Epithelial cell of prostate (primary cell): ENCODE results near the gene MAN1A1.

ENCODE experiments used
- DNase-seq: peaks from one replicate; pipeline ENCODE4 v3.0.0-alpha.2; 2011; ENCODE audit warnings: low read depth, low spot score
- H3K27ac ChIP-seq: fragments of 450-650 bp; 2 replicates; pipeline ENCODE4 v1.5.1; 2017; ENCODE audit warnings: mild to moderate bottlenecking

The MAN1A1 gene

DNA sequence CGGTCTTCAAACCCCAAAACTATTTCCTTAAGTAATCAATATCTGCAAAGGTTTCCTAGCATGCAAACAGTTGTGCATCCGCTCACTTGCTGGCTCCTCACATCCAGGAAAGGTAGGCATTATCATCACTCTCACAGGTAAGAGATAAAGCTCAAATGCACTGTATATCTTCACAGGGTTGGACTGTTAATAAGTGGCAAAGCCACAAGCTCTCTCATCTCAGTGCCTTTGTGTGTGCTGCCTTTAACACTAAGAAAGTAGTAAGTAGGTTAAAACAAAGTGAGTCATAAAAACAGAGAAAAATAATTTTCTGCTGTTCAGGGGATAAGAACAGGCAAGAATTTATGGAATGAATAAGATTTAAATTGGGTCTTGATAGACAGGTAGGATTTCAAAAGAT is 21.3 kb downstream of the MAN1A1 start:
- no peak overlapping the region for H3K27ac ChIP-seq
- no peak for DNase-seq

DNA sequence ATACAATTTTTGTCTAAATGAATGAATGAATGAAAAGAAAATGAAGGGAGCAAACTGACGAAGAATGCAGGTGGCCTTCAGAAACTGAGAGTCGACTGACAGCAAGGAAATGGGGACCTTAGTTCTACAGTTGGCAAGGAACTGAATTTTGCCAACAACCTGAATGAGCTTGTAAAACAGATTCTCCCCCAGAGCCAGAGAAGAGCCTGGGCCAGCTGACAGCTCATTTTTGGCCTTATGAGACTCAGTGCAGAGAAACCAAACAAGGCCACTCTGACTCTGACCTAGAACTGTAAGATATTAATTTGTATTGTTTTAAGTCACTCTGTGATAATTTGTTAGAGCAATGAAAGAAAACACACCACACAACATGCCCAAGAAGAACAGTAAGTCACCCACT is 21.8 kb downstream of the MAN1A1 start:
- H3K27ac ChIP-seq, result no peak overlapping the region
- DNase-seq, result no peak

DNA sequence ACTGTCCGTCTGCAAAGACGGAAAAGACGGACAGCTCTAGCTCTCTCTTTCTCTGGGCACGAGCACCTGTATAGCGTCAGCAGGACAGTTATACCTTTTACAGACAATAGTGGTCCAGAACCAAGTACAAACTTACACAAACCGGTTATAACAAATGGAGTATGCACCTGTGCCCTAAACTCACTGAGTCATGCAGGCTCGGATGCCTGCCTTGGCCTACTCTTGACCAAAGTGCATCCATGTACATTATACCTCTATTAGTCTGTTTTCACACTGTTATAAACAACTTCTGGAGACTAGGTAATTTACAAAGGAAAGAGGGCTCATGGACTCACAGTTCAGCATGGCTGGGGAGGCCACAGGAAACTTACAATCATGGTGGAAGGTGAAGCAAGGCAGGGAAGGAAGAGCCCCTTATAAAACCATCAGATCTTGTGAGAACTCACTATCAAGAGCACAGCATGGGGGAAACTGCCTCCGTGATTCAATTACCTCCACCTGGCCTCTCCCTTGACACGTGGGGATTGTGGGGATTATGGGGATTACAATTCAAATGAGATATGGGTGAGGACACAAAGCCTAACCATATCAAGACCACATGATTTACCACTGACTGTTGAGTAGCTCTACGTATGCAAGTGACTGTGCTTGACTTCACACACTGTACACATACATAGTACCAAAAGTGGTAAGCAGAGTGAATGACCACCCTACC is 23.1 kb downstream of the MAN1A1 start:
- DNase-seq, result no peak
- no peak overlapping the region for H3K27ac ChIP-seq

DNA sequence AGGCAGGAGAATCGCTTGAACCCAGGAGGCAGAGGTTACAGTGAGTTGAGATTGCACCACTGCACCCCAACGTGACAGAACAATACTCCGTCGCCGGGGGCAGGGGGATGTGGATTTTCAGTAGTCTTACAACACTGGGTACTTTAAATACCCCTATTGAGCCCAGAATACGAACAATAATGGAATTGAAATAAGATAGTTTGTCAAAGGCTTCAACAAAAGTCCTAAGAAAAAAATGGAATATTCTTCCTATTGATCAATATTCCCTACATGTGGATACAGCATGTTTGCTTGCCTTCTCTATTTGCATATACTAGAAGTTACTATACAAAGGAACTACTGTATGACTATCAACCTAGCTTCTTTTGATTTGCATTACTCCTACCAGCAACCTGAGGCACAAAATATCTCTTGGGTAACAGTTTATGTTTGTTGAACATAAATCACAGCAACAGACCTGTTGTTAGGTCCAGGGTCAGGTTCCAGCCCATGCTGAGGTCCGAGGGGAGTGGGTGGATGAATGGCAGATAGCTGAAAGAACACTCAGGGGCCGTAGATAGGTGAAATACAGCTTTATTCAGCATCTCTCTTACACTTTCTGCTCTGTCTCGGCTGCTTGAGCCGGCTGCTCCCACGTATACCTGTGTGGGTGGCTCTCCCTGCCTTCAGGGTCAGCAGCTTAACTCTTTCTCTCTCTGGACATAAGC is 23.8 kb downstream of the MAN1A1 start:
- H3K27ac ChIP-seq, result no peak overlapping the region
- DNase-seq, result no peak

DNA sequence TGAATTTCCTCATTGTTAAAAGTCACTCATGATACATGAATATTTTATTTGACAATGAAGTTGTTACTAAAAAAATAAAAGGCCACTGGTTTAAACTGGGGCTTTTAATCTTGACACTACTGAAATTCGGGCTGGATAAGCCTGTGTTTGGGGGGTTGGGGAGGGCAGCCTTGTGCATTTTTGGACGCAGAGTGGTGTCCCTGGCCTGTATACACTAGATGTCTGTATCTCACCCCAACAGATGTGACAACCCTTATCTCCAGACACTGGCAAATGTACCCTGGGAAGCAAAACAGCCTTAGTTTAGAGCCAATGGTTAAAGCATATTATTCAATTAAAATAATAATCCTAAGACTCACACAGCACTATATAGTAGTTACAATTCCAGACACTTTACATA is 24.8 kb downstream of the MAN1A1 start:
- DNase-seq, result no peak
- H3K27ac ChIP-seq, result no peak overlapping the region

DNA sequence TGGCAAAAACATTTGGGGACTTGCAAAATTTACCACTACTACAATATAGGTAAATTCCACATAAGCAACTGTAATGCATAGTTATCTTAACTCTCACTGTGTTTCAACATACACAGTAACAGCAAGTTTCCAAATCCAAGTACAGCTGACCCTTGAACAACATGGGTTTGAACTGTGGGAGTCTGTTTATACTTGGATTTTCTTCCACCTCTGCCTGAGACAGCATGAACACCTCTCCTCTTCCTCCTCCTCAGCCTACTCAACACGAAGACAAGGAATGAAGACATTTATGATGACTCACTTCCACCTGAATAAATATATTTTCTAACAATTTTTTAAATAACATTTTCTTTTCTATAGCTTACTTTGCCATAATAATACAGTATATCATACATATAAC is 25.6 kb downstream of the MAN1A1 start:
- DNase-seq, result no peak
- no peak overlapping the region for H3K27ac ChIP-seq

DNA sequence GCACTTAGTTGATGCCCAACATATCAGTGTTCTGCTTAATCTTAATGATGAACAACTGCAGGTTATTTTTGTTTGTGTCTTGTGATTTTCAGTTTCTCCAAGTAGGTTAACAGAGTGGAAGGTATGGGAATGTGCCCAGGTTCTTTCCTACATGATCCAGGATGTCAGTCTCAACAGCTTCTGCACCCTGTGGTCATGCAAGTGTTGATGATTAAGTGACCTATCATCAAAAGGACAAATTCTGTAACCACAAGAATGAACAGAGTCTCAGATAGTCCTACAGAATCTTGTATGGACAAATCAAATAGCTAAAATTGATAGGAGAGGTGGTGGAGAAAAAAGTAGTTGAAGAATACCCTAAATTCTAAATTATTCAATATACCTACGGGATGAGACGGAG is 26.1 kb downstream of the MAN1A1 start:
- no peak overlapping the region for H3K27ac ChIP-seq
- DNase-seq, result no peak

DNA sequence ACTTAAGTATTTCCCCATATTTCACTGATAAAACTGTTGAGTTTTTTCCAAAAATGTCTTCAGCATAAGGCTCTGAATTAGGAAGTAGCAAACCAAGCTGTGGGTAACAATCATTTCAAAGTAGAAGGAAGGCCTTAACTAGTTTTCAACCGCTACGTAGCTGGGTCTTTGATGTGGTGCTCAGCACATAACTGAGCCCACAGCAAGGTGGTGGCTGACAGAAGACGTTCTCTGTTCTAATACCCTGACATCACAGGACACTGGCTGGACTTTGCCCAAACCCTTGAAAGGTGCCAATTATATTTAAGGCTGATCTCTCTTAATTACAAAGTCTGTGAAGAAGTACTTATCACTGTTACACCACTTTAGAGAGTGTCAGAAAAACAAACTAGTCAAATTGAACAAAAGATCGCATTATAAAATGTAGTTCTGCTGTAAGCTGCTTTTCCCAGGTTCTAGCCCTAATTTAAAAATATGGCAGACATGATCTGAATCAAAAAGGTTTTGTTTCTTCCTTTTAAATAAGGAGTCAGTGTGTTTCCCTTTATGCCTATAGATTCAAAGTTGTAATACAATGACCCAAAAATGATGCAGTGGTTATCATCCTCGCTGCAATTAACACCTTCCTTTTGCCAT is 26.7 kb downstream of the MAN1A1 start:
- H3K27ac ChIP-seq, result no peak overlapping the region
- DNase-seq, result no peak

DNA sequence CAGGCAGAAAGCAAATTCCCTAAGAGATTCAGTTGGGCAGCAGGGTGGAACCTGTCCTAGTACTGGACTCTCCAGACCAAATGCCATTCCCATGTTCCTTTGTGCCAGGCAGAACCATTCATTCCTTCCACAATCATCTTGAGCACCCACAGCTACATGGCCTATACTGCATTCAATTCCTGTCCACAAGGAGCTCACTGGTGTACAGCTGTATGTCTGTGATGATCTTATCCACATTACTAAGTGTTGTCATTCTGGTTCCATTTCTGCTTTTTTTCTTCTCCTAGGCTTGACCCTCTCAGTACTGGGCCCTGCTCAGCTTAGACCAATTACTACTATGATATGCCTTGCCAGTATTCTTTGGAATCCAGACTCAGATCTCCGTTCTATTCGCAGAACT is 27.5 kb downstream of the MAN1A1 start:
- DNase-seq, result no peak
- no peak overlapping the region for H3K27ac ChIP-seq

DNA sequence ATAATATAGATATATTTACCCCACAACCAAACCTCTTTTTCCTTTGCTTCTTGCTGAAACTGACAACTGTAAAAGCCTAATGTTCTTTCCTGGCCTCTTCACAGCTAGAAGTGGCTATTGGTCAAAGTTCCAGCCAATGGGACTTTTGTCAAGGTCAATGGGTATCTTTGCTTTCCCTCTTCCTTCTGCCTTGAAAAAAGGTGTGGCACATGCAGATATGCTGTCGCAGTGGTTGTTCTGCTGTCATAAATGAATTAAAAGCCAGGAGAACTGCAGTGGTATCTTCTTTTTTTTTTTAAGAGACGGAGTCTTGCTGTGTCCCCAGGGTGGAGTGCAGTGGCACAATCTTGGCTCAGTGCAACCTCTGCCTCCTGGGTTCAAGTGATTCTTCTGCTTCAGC is 29.9 kb downstream of the MAN1A1 start:
- no peak for DNase-seq
- H3K27ac ChIP-seq, result no peak overlapping the region

DNA sequence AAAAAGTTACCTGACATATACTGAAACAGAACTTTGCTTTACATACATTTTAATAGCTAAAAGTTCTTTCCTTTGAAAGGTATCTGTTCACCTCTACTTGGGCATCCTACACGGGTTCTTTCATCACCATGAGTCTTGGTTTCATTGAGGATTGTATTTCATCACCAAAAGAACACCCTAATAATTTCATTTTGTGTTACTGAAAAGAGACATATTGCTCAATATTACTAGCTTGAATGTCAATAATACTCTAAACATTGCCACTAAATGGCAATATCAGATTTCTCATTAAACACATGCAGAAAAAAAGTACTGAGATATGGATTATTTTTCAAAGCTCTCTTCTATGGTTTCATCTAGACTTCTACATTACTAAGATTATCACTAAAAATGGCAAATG is 30.8 kb downstream of the MAN1A1 start:
- no peak overlapping the region for H3K27ac ChIP-seq
- DNase-seq, result no peak

DNA sequence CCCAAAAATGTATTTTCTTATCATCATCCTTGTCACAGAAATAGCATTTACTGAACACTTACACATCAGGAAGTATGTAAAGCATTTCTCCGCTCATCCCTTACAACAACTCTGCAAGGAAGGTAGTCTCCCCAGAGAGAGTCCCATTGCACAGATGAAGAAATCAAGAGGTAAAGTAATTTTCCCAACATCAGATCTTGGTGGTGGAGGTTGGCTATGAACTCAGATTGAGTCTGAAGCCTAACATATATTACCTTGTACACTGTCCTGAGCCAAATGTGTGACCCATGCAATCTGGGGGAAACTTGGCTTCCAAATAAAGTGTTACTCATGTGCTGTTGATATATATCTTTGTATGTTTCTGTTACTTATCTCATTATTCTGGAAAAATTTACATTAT is 31.4 kb downstream of the MAN1A1 start:
- no peak for DNase-seq

DNA sequence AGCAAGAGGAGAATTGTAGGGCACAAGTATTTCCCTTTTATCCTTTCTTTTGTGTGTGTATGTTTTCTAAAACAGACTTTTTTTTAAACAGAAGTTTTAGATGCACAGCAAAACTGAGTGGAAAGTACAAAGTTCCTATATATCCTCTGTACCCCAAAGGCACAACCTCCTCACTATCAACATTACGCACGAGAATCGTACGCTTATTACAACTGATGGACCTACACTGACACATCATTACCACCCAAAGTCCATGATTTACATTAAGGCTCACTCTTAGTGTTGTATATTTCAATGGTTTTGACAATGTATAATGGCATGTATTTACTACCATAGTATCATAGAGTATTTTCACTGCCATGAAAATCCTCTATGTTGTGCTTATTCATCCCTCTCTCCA is 32.6 kb downstream of the MAN1A1 start:
- H3K27ac ChIP-seq, result no peak overlapping the region
- DNase-seq, result no peak

More for the DNA sequence above, 31.4 kb downstream of the MAN1A1 start:
- H3K27ac ChIP-seq, result no peak overlapping the region

DNA sequence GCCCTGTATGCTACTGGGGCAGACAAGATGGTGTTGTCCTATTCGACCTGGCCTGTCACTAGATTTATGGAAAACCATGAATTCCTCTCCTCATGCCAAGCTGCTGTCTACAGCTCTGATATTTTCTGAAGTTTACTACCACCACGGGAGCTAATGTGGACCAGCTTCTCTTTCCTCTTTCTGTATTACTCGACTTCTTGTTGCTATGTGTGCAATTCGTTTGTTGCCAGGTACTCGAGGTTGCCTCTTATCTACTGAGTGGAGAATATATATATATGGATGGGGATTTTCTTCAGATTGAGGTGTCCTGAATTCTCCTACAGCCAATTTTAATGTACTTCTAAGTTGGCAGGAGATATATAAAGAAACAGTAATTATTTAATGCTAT is 34.7 kb downstream of the MAN1A1 start:
- H3K27ac ChIP-seq, result no peak overlapping the region
- no peak for DNase-seq

DNA sequence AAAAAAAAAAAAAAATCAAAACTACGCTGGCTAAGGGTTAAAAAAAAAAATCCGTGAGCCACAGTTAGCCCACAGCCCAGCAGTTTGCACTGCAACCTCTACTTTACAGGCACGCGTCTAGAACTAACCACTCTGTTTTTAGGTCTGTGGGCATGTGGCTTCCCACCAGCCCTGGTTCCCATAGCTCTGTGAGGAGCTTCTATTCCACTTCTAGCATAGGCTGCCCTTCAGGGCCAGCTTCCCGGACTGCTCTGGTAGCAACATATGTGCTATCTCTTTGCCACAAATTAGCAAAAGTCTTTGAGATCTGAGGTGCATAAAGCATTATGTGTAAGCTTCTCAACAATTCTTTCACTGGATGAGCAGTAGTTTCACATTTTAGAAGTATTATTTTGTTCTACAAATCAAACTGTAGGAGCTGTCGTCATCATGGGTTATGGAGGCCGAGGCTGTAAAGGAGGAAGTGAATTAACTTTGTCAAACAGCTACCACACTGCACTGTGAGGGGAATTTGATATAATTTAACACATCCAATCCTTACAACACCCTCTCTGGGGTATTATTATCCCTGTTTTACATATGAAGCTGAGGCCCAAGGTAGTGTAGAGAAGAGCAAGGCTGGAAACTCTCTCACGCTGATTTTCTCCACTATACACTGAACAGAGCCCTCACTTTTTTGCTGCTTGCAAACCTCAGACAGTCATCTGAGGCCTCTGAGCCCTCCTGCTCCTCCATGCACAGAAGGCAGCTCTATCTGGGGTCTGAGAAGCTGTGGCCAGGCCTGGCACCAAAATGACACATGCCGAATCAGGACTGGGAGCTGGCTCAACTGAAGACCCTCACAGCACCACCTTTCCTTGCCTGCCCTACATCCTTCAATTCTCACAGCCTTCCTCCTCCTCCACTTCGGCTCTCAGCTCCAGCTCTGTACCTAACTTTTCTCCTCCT is 35.4 kb downstream of the MAN1A1 start:
- DNase-seq, result no peak
- H3K27ac ChIP-seq, result no peak overlapping the region

DNA sequence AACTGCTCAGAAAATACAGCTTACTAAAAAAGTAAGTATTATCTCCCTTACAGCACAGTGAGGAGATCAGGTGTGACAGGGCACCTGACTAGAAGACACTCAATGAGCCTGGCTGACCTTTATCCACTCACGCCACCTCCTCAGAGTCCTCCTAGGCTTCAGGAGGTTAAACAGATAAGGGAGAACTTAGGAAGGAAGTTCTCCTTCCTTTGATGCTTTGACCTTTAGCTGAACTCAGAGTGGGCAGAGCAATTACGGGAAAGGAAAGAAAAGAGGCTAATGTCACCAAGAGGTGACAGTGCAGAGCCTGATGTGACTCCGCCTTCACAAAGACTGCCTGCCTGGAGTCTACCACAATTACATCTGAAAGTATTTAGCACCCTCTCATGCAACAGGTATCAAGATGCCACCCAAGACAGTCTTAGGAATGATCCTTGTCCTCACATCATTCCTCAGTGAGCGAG is 36.7 kb downstream of the MAN1A1 start:
- no peak for DNase-seq
- no peak overlapping the region for H3K27ac ChIP-seq

DNA sequence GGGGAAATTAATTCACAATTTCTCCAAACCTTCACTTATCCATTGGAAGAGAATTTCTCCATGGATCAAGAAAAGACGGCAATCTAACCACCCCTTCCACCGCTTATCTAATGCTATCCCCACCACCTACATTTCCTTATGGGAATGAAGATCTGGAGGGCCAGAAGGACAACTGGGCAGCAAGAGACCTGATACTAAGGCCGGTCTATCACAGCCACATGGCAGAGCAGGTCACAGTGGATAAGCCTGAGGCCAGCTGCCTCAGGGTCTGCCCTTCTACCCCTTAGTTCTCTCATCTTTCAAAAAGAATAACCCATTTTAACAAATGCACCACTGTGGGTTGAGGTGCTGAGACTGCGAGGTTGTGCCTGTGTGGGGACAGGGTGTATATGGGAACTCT is 37.1 kb downstream of the MAN1A1 start:
- DNase-seq, result no peak
- no peak overlapping the region for H3K27ac ChIP-seq

DNA sequence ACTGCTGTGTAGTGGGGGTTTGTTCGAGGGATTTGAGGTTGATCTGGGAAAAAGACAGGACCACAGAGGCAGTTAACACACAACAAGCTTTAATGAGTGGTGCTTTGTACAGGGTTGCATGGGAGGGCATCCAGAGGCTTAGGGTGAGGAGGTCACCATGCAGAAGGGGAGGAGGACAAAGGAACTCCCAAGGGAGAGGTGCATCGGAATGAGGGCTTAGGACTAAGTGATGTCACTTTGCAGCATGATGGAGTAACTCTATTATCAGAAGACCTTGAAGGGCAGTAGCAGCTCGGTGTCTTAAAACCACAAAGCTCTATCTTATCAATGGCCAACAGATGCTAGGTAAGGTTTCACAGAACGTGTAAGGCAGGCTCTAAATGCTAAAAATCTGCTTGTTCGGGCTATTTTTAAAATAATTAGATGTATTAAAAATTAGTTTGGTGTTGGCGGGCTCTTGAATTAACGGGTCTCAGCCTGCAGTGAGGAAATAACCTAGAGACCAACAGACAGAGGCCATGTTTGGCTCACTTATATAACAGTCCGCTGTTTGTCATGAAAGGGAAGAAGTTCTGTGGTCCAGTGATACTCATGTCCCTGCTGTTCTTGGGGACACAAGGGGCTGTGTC is 37.9 kb downstream of the MAN1A1 start:
- no peak overlapping the region for H3K27ac ChIP-seq
- DNase-seq, result no peak

DNA sequence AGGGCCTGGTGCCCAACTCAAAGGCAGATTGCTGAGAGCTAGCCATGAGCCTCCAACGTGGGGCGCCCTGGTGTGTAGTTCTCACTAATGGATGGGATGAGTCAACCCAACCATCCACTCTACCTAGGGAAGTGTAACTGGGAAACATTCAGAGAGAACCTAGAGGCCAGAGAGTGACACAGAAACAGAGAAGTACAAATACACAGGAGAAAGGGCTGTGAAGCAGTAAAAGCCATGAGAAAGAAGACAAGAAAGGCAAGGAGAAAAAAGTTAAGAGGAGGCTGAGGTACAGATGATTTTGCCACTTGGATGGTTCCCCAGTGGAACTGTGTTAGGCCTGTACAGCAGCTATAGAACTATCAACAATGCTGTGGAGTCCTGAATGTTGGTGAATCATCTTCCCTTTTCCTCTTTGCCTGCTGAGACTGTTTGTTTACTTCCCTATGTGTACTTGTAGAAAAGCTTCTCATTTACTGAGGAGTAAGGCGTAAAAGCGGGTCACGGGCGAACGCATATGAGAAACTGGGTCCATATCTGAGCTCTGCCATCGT is 39.0 kb downstream of the MAN1A1 start:
- DNase-seq, result no peak
- H3K27ac ChIP-seq, result no peak overlapping the region
